ENCODE data around the gene TMEM132C.

The TMEM132C gene

GRCh38 chr12:128518644-128519043 is 251.7 kb downstream of the TMEM132C start:
- TF ChIP-seq, protein P1, sequence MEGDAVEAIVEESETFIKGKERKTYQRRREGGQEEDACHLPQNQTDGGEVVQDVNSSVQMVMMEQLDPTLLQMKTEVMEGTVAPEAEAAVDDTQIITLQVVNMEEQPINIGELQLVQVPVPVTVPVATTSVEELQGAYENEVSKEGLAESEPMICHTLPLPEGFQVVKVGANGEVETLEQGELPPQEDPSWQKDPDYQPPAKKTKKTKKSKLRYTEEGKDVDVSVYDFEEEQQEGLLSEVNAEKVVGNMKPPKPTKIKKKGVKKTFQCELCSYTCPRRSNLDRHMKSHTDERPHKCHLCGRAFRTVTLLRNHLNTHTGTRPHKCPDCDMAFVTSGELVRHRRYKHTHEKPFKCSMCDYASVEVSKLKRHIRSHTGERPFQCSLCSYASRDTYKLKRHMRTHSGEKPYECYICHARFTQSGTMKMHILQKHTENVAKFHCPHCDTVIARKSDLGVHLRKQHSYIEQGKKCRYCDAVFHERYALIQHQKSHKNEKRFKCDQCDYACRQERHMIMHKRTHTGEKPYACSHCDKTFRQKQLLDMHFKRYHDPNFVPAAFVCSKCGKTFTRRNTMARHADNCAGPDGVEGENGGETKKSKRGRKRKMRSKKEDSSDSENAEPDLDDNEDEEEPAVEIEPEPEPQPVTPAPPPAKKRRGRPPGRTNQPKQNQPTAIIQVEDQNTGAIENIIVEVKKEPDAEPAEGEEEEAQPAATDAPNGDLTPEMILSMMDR (IDR thresholded peaks at IDR 0.05): no peak
- TF ChIP-seq ZFX (IDR thresholded peaks at IDR 0.05; ENCODE audit: borderline replicate concordance): no peak
- H3K27ac ChIP-seq: no peak overlapping the region

GRCh38 chr12:128519426-128519825 is 252.5 kb downstream of the TMEM132C start:
- TF ChIP-seq ZFX (IDR thresholded peaks at IDR 0.05; ENCODE audit: borderline replicate concordance): no peak
- TF ChIP-seq, protein P1 (IDR thresholded peaks at IDR 0.05): no peak
- no peak overlapping the region for H3K27ac ChIP-seq

- no peak overlapping the region for H3K27ac ChIP-seq
- TF ChIP-seq, protein P1 (IDR thresholded peaks at IDR 0.05): no peak
- no peak for TF ChIP-seq ZFX (IDR thresholded peaks at IDR 0.05; ENCODE audit: borderline replicate concordance)
These were observed 255.0 kb downstream of the TMEM132C start for GRCh38 chr12:128521981-128522380.

GRCh38 chr12:128524439-128524838 is 257.5 kb downstream of the TMEM132C start:
- TF ChIP-seq, protein P1 (IDR thresholded peaks at IDR 0.05): no peak
- TF ChIP-seq ZFX (IDR thresholded peaks at IDR 0.05; ENCODE audit: borderline replicate concordance): no peak
- no peak overlapping the region for H3K27ac ChIP-seq

GRCh38 chr12:128531170-128531569 is 264.2 kb downstream of the TMEM132C start:
- no peak for TF ChIP-seq ZFX (IDR thresholded peaks at IDR 0.05; ENCODE audit: borderline replicate concordance)
- TF ChIP-seq, protein P1 (IDR thresholded peaks at IDR 0.05): no peak
- H3K27ac ChIP-seq: no peak overlapping the region

DNA sequence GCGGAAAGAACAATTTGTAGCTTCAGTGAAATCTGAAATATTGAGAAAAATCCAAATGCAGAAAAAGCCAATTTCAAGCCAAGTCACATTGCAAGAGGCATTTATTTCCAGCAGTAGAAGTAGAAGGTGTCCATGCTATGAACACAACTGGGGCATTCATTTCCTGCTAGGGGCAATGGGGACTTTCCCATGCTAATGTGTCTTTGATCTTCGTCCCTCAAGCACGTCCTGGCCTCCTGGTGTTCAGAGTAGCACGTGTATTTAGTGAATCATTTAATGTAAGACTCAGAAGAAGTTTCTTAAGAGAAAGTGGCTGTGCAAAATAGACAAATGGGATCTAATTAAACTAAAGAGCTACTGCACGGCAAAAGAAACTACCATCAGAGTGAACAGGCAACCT is 267.9 kb downstream of the TMEM132C start:
- H3K27ac ChIP-seq: no peak overlapping the region
- no peak for TF ChIP-seq ZFX (IDR thresholded peaks at IDR 0.05; ENCODE audit: borderline replicate concordance)

GRCh38 chr12:128536810-128537209 is 269.8 kb downstream of the TMEM132C start:
- TF ChIP-seq ZFX (IDR thresholded peaks at IDR 0.05; ENCODE audit: borderline replicate concordance): no peak
- TF ChIP-seq, protein P1 (IDR thresholded peaks at IDR 0.05): no peak
- H3K27ac ChIP-seq: no peak overlapping the region

- no peak overlapping the region for H3K27ac ChIP-seq
- TF ChIP-seq, protein P1 (IDR thresholded peaks at IDR 0.05): no peak
- no peak for TF ChIP-seq ZFX (IDR thresholded peaks at IDR 0.05; ENCODE audit: borderline replicate concordance)
These were observed 270.7 kb downstream of the TMEM132C start for GRCh38 chr12:128537668-128538067.
